H9 (cell line): ENCODE data around the gene PTPDC1. TPM values are rescaled to one million over a fixed set of nuclear protein-coding genes. Genes with fewer than 3 reads are reported as not detected.

ENCODE experiments used
- DNase-seq: peaks from one replicate; pipeline ENCODE4 v3.0.0-alpha.2; 2017
- H2AFZ ChIP-seq: one replicate; pipeline ENCODE4 v1.6.1; 2013; ENCODE audit warnings: mild to moderate bottlenecking, low read length, control low read depth, moderate library complexity
- H2AK5ac ChIP-seq: 2 replicates; pipeline ENCODE4 v1.6.1; 2013; ENCODE audit warnings: low read length, control low read depth, mixed read lengths; ENCODE audit not compliant: insufficient read length
- H2BK120ac ChIP-seq: one replicate; pipeline ENCODE4 v1.6.1; 2013; ENCODE audit warnings: low read depth, mild to moderate bottlenecking, low read length, control low read depth, inconsistent platforms; ENCODE audit not compliant: poor library complexity, severe bottlenecking
- H2BK12ac ChIP-seq: 2 replicates; pipeline ENCODE4 v1.6.1; 2013; ENCODE audit warnings: low read length, control low read depth, mixed read lengths, low read depth; ENCODE audit not compliant: insufficient read length
- H2BK15ac ChIP-seq: 2 replicates; pipeline ENCODE4 v1.6.1; 2013; ENCODE audit warnings: low read depth, low read length, control low read depth
- H2BK20ac ChIP-seq: one replicate; pipeline ENCODE4 v1.6.1; 2013; ENCODE audit warnings: low read depth, mild to moderate bottlenecking, low read length, control low read depth, inconsistent platforms; ENCODE audit not compliant: poor library complexity, severe bottlenecking
- H2BK5ac ChIP-seq: 2 replicates; pipeline ENCODE4 v1.6.1; 2013; ENCODE audit warnings: low read length, control low read depth, mixed read lengths; ENCODE audit not compliant: insufficient read length
- H3K14ac ChIP-seq: 2 replicates; pipeline ENCODE4 v1.6.1; 2013; ENCODE audit warnings: low read length, control low read depth; ENCODE audit not compliant: insufficient read depth
- H3K18ac ChIP-seq: 2 replicates; pipeline ENCODE4 v1.6.1; 2013; ENCODE audit warnings: low read depth, mild to moderate bottlenecking, mixed read lengths, low read length, control low read depth; ENCODE audit not compliant: insufficient read length
- H3K23ac ChIP-seq: 2 replicates; pipeline ENCODE4 v1.6.1; 2013; ENCODE audit warnings: low read length, control low read depth, mixed read lengths, low read depth; ENCODE audit not compliant: insufficient read length
- H3K23me2 ChIP-seq: 2 replicates; pipeline ENCODE4 v1.6.1; 2013; ENCODE audit warnings: low read depth, mild to moderate bottlenecking, mixed read lengths, low read length, control low read depth; ENCODE audit not compliant: insufficient read length, poor library complexity, severe bottlenecking
- H3K27ac ChIP-seq: 2 replicates; pipeline ENCODE4 v1.5.1; 2013; ENCODE audit warnings: low read length, control low read depth, mixed read lengths, low read depth; ENCODE audit not compliant: insufficient read length
- H3K27me3 ChIP-seq: 2 replicates; pipeline ENCODE4 v1.6.1; 2013; ENCODE audit warnings: low read length, control low read depth, inconsistent platforms; ENCODE audit not compliant: insufficient read depth
- H3K4ac ChIP-seq: 2 replicates; pipeline ENCODE4 v1.6.1; 2013; ENCODE audit warnings: low read depth, mild to moderate bottlenecking, control low read depth, inconsistent platforms, low read length, moderate library complexity
- H3K4me1 ChIP-seq: 2 replicates; pipeline ENCODE4 v1.6.1; 2013; ENCODE audit warnings: low read length, control low read depth, inconsistent platforms; ENCODE audit not compliant: insufficient read depth
- H3K4me2 ChIP-seq: 2 replicates; pipeline ENCODE4 v1.6.1; 2013; ENCODE audit warnings: low read length, control low read depth, mixed read lengths; ENCODE audit not compliant: insufficient read length, insufficient read depth
- H3K56ac ChIP-seq: 2 replicates; pipeline ENCODE4 v1.6.1; 2013; ENCODE audit warnings: low read depth, mild to moderate bottlenecking, mixed read lengths, low read length, control low read depth; ENCODE audit not compliant: insufficient read length
- H3K79me1 ChIP-seq: 2 replicates; pipeline ENCODE4 v1.6.1; 2013; ENCODE audit warnings: low read depth, mild to moderate bottlenecking, moderate library complexity, low read length, control low read depth, inconsistent platforms; ENCODE audit not compliant: insufficient read depth, poor library complexity, severe bottlenecking
- H3K79me2 ChIP-seq: 2 replicates; pipeline ENCODE4 v1.6.1; 2013; ENCODE audit warnings: low read length, control low read depth, inconsistent platforms; ENCODE audit not compliant: insufficient read depth
- H3K9ac ChIP-seq: 2 replicates; pipeline ENCODE4 v1.6.1; 2013; ENCODE audit warnings: low read length, control low read depth, mixed read lengths; ENCODE audit not compliant: insufficient read length; ENCODE audit errors: extremely low read depth
- H3K9me3 ChIP-seq: one replicate; pipeline ENCODE4 v1.6.1; 2013; ENCODE audit warnings: low read depth, low read length, inconsistent platforms; ENCODE audit not compliant: control insufficient read depth
- H3T11ph ChIP-seq: one replicate; pipeline ENCODE4 v1.6.1; 2013; ENCODE audit warnings: mild to moderate bottlenecking, low read length, control low read depth, inconsistent platforms
- H4K20me1 ChIP-seq: one replicate; pipeline ENCODE4 v1.6.1; 2013; ENCODE audit not compliant: control insufficient read depth, insufficient read length, insufficient read depth
- H4K5ac ChIP-seq: 2 replicates; pipeline ENCODE4 v1.6.1; 2013; ENCODE audit warnings: low read depth, mild to moderate bottlenecking, mixed read lengths, low read length, control low read depth; ENCODE audit not compliant: insufficient read length
- H4K8ac ChIP-seq: replicated peaks from 2 replicates; pipeline ENCODE4 v1.6.1; 2013; ENCODE audit warnings: low read length, control low read depth, mixed read lengths, low read depth; ENCODE audit not compliant: insufficient read length
- H4K91ac ChIP-seq: 2 replicates; pipeline ENCODE4 v1.6.1; 2013; ENCODE audit warnings: low read depth, mild to moderate bottlenecking, moderate library complexity, mixed read lengths, low read length, control low read depth; ENCODE audit not compliant: insufficient read length
- H3K27ac Mint-ChIP-seq, 3 experiments: 2 replicates in 2 of 3; 3 replicates in 1 of 3; pipeline ENCODE4 v1.8.0; 2020 to 2021; ENCODE audit warnings: mixed read lengths in 3 of 3, mild to moderate bottlenecking in 1 of 3, moderate library complexity in 1 of 3
- H3K27me3 Mint-ChIP-seq: 2 replicates; pipeline ENCODE4 v1.8.0; 2021; ENCODE audit warnings: low read depth, mild to moderate bottlenecking, moderate library complexity, mixed read lengths
- H3K36me3 Mint-ChIP-seq, 3 experiments: 2 replicates in 2 of 3; 3 replicates in 1 of 3; pipeline ENCODE4 v1.8.0; 2020 to 2021; ENCODE audit warnings: low read depth in 3 of 3, mixed read lengths in 3 of 3; ENCODE audit not compliant: insufficient read depth in 1 of 3
- H3K4me1 Mint-ChIP-seq, 2 experiments: 2 replicates each; pipeline ENCODE4 v1.8.0; 2020; ENCODE audit warnings: mixed read lengths in 2 of 2
- H3K4me3 Mint-ChIP-seq, 2 experiments: 2 replicates in 1 of 2; 3 replicates in 1 of 2; pipeline ENCODE4 v1.8.0; 2020 to 2021; ENCODE audit warnings: mild to moderate bottlenecking in 2 of 2, mixed read lengths in 2 of 2, moderate library complexity in 1 of 2
- H3K9me3 Mint-ChIP-seq, 2 experiments: 2 replicates in 1 of 2; 3 replicates in 1 of 2; pipeline ENCODE4 v1.8.0; 2020; ENCODE audit warnings: mild to moderate bottlenecking in 2 of 2, mixed read lengths in 2 of 2, moderate library complexity in 1 of 2
- WGBS: extraction: QIAGEN DNeasy Blood & Tissue Kit; methylation state at CpG from one replicate; pipeline ENCODE4 v1.1.7; 2013; ENCODE audit warnings: missing lambda C conversion rate, low lambda C conversion rate, mixed read lengths; ENCODE audit not compliant: insufficient read length; ENCODE audit errors: extremely low coverage; 5-methylcytosine and 5-hydroxymethylcytosine counted together
- total RNA-seq: library from RNA; stranded (reverse); gene quantifications from 2 replicates; pipeline ENCODE4 v1.2.1, GENCODE V29; 2021
- TF ChIP-seq, protein P1 (sequence below): fragments of 200-600 bp; sonication (generic); conservative IDR thresholded peaks from 3 replicates; pipeline ENCODE4 v1.8.0; 2021; ENCODE audit warnings: antibody characterized with exemption, mild to moderate bottlenecking

PTPDC1 gene
- total RNA-seq, 1 experiment from 2014 or later = 4.8 TPM

DNA sequence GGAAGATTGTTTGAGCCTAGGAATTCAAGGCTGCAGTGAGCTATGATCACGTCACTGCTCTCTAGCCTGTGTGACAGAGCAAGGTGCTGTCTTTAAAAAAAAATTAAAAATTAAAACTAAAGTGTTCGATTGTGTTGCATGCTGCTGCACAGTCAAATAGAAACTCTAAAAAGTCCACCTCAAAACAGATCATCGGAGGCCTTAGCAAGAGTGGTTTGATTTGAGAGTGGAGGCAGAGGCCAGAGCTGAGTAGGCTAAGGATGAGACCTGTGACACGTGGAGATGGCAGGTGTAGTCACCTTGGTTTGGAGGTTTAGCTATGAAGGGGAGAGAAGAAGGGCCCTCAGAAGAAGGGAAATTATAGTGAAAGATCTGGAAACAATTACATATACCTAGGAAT is 2.8 kb upstream of the PTPDC1 start:
- Histone ChIP-seq H3K4ac (no peak overlapping the region), H3K18ac (no peak overlapping the region)

More for the DNA sequence above, 2.8 kb upstream of the PTPDC1 start:
- H2BK20ac ChIP-seq = no peak overlapping the region
- no peak overlapping the region for H3K9ac ChIP-seq
- no peak overlapping the region for H3K27ac ChIP-seq
- no peak overlapping the region for H4K91ac ChIP-seq
- no peak overlapping the region for H4K5ac ChIP-seq
- no peak overlapping the region for H3T11ph ChIP-seq
- H3K27me3 Mint-ChIP-seq = no peaks in the 10 kb centered on the region
- H2BK12ac ChIP-seq = no peak overlapping the region
- H3K27ac Mint-ChIP-seq = no peak overlapping the region
- no peak overlapping the region for H2AK5ac ChIP-seq
- no peaks in the 10 kb centered on the region for H3K79me2 ChIP-seq
- no peak overlapping the region for H2BK15ac ChIP-seq
- TF ChIP-seq, protein P1, sequence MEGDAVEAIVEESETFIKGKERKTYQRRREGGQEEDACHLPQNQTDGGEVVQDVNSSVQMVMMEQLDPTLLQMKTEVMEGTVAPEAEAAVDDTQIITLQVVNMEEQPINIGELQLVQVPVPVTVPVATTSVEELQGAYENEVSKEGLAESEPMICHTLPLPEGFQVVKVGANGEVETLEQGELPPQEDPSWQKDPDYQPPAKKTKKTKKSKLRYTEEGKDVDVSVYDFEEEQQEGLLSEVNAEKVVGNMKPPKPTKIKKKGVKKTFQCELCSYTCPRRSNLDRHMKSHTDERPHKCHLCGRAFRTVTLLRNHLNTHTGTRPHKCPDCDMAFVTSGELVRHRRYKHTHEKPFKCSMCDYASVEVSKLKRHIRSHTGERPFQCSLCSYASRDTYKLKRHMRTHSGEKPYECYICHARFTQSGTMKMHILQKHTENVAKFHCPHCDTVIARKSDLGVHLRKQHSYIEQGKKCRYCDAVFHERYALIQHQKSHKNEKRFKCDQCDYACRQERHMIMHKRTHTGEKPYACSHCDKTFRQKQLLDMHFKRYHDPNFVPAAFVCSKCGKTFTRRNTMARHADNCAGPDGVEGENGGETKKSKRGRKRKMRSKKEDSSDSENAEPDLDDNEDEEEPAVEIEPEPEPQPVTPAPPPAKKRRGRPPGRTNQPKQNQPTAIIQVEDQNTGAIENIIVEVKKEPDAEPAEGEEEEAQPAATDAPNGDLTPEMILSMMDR = no peak
- H4K8ac ChIP-seq = no peak overlapping the region
- 0 out of 2 replicates have a peak, but pooled peaks cover 3% of the 10 kb centered on the region for H3K4me1 ChIP-seq
- DNase-seq = no peak
- H4K20me1 ChIP-seq = no peaks in the 10 kb centered on the region
- no peak overlapping the region for H2AFZ ChIP-seq
- no peak overlapping the region for H2BK5ac ChIP-seq
- H3K79me1 ChIP-seq = no peaks in the 10 kb centered on the region
- no peak overlapping the region for H3K4me2 ChIP-seq
- H3K14ac ChIP-seq = no peak overlapping the region
- WGBS = no CpG with 5 or more reads among the region's 4 CpGs
- no peak overlapping the region for H3K4me3 Mint-ChIP-seq
- no peak overlapping the region for H3K56ac ChIP-seq
- H3K27me3 ChIP-seq = no peaks in the 10 kb centered on the region
- H3K9me3 Mint-ChIP-seq = no peaks in the 10 kb centered on the region
- H3K23me2 ChIP-seq = no peaks in the 10 kb centered on the region
- H3K4me1 Mint-ChIP-seq = peaks cover 17 to 25% of the 10 kb centered on the region in 2 experiments
- H3K23ac ChIP-seq = no peak overlapping the region
- no peaks in the 10 kb centered on the region for H3K9me3 ChIP-seq
- no peak overlapping the region for H2BK120ac ChIP-seq
- no peaks in the 10 kb centered on the region; a peak in 1 of 7 replicates for H3K36me3 Mint-ChIP-seq
